IMR-90 (cell line): ENCODE results near the gene NOS1. TPM values are rescaled to one million over a fixed set of nuclear protein-coding genes. Genes with fewer than 3 reads are reported as not detected.

Source experiments
- ATAC-seq: fragments of 200-7000 bp; cut with Tn5 transposase; 2 replicates; pipeline ENCODE4 v1.9.1; 2020; ENCODE audit warnings: low read depth, mild to moderate bottlenecking, moderate library complexity
- BruUV-seq: library from RNA; stranded (reverse); fragments of 400-500 nt; replicated peaks from 2 replicates; lab custom pipeline; 2021; lab: Mats Ljungman, UMichigan
- CTCF ChIA-PET: fragments of 300-600 bp; formaldehyde crosslinking; extraction: SDS; loops from one replicate; lab custom pipeline; 2021; ENCODE audit warnings: antibody characterized with exemption; lab: Yijun Ruan, JAX
- POLR2A ChIA-PET: fragments of 300-600 bp; sonication (Branson Sonifier 250); formaldehyde crosslinking; loops from one replicate; lab custom pipeline; 2022; ENCODE audit warnings: antibody characterized with exemption; ENCODE audit not compliant: unreplicated experiment; lab: Charles Lee
- DNase-seq: peaks from one replicate; pipeline ENCODE4 v3.0.0; 2013
- H2AFZ ChIP-seq: replicated peaks from 2 replicates; pipeline ENCODE3; 2013; ENCODE audit warnings: low read length, mild to moderate bottlenecking; ENCODE audit not compliant: poor library complexity
- H2AK5ac ChIP-seq: 2 replicates; pipeline ENCODE4 v1.6.1; 2013; ENCODE audit warnings: low read depth, low read length, inconsistent platforms
- H2AK9ac ChIP-seq: replicated peaks from 2 replicates; pipeline ENCODE3; 2013; ENCODE audit warnings: mild to moderate bottlenecking, low read depth, low read length, moderate library complexity; ENCODE audit not compliant: poor library complexity
- H2BK120ac ChIP-seq: 2 replicates; pipeline ENCODE4 v1.6.1; 2013; ENCODE audit warnings: low read depth, low read length, inconsistent platforms
- H2BK15ac ChIP-seq: 3 replicates; pipeline ENCODE4 v1.6.1; 2013; ENCODE audit warnings: low read depth, low read length, inconsistent platforms
- H2BK20ac ChIP-seq: 2 replicates; pipeline ENCODE4 v1.6.1; 2013; ENCODE audit warnings: low read depth, mild to moderate bottlenecking, inconsistent platforms, low read length, moderate library complexity
- H2BK5ac ChIP-seq: 2 replicates; pipeline ENCODE4 v1.6.1; 2013; ENCODE audit warnings: mild to moderate bottlenecking, low read depth, low read length, inconsistent platforms; ENCODE audit not compliant: poor library complexity, severe bottlenecking
- H3K14ac ChIP-seq: replicated peaks from 2 replicates; pipeline ENCODE4 v1.6.1; 2013; ENCODE audit warnings: low read depth, low read length, inconsistent platforms
- H3K18ac ChIP-seq: 2 replicates; pipeline ENCODE4 v1.6.1; 2013; ENCODE audit warnings: low read depth, low read length, control low read depth
- H3K23ac ChIP-seq: 2 replicates; pipeline ENCODE4 v1.6.1; 2013; ENCODE audit warnings: low read depth, low read length, inconsistent platforms
- H3K27ac ChIP-seq: 2 replicates; pipeline ENCODE4 v1.5.1; 2013; ENCODE audit warnings: mild to moderate bottlenecking, control low read depth, low read length; ENCODE audit not compliant: insufficient read depth
- H3K27me3 ChIP-seq: 2 replicates; pipeline ENCODE4 v1.6.1; 2013; ENCODE audit warnings: low read length; ENCODE audit not compliant: control insufficient read depth, insufficient read depth
- H3K36me3 ChIP-seq: 2 replicates; pipeline ENCODE4 v1.6.1; 2013; ENCODE audit warnings: low read length, mixed read lengths; ENCODE audit not compliant: control insufficient read depth, insufficient read depth
- H3K4ac ChIP-seq: 2 replicates; pipeline ENCODE4 v1.6.1; 2013; ENCODE audit warnings: low read depth, low read length, inconsistent platforms
- H3K4me1 ChIP-seq: 2 replicates; pipeline ENCODE4 v1.6.1; 2013; ENCODE audit warnings: low read length, mixed read lengths; ENCODE audit not compliant: control insufficient read depth, insufficient read depth
- H3K4me2 ChIP-seq: 2 replicates; pipeline ENCODE4 v1.6.1; 2013; ENCODE audit warnings: low read depth, mild to moderate bottlenecking, control low read depth, low read length, moderate library complexity
- H3K4me3 ChIP-seq: 2 replicates; pipeline ENCODE4 v1.5.1; 2013; ENCODE audit warnings: low read depth, mild to moderate bottlenecking, control low read depth, low read length, moderate library complexity; ENCODE audit not compliant: insufficient read depth
- H3K56ac ChIP-seq: 2 replicates; pipeline ENCODE4 v1.6.1; 2013; ENCODE audit warnings: low read length, inconsistent platforms; ENCODE audit not compliant: insufficient read depth; ENCODE audit errors: extremely low read depth
- H3K79me1 ChIP-seq, 2 experiments: 2 replicates each; pipeline ENCODE4 v1.6.1; 2013; ENCODE audit warnings: low read length in 2 of 2, inconsistent platforms in 1 of 2, low read depth in 1 of 2
- H3K9ac ChIP-seq: 2 replicates; pipeline ENCODE4 v1.6.1; 2013; ENCODE audit warnings: low read depth, low read length, control low read depth
- H3K9me1 ChIP-seq: 2 replicates; pipeline ENCODE4 v1.6.1; 2013; ENCODE audit warnings: low read length, inconsistent platforms; ENCODE audit not compliant: insufficient read depth
- H3K9me3 ChIP-seq: 2 replicates; pipeline ENCODE4 v1.6.1; 2013; ENCODE audit warnings: low read length; ENCODE audit not compliant: control insufficient read depth, insufficient read depth
- H4K20me1 ChIP-seq: 2 replicates; pipeline ENCODE4 v1.6.1; 2013; ENCODE audit warnings: low read length, inconsistent platforms; ENCODE audit not compliant: insufficient read depth
- H4K5ac ChIP-seq: 2 replicates; pipeline ENCODE4 v1.6.1; 2013; ENCODE audit warnings: mild to moderate bottlenecking, low read depth, low read length, control low read depth
- H4K8ac ChIP-seq, 2 experiments: 2 replicates each; pipeline ENCODE4 v1.6.1; 2013; ENCODE audit warnings: low read depth in 2 of 2, low read length in 2 of 2, control low read depth in 1 of 2, inconsistent platforms in 1 of 2
- H4K91ac ChIP-seq: 2 replicates; pipeline ENCODE4 v1.6.1; 2013; ENCODE audit warnings: low read depth, low read length, inconsistent platforms; ENCODE audit not compliant: insufficient read depth
- BHLHE40 ChIP-seq: fragments of 150-350 bp; IDR thresholded peaks from 2 replicates; pipeline ENCODE4 v1.6.1; 2016; ENCODE audit warnings: mild to moderate bottlenecking, low read depth, low read length
- CEBPB ChIP-seq: IDR thresholded peaks from 2 replicates; pipeline ENCODE4 v1.6.1; 2012; ENCODE audit warnings: low read depth, low read length, improper control_type of control experiment
- CHD1 ChIP-seq: IDR thresholded peaks from 2 replicates; pipeline ENCODE4 v1.6.1; 2012; ENCODE audit warnings: low read depth, low read length, improper control_type of control experiment
- FOS ChIP-seq: fragments of 150-350 bp; IDR thresholded peaks from 2 replicates; pipeline ENCODE4 v1.6.1; 2016; ENCODE audit warnings: low read depth, low read length
- MAFK ChIP-seq: IDR thresholded peaks from 2 replicates; pipeline ENCODE4 v1.6.1; 2012; ENCODE audit warnings: low read depth, low read length, improper control_type of control experiment
- MAZ ChIP-seq: IDR thresholded peaks from 2 replicates; pipeline ENCODE4 v1.6.1; 2012; ENCODE audit warnings: low read depth, mild to moderate bottlenecking, low read length, improper control_type of control experiment, moderate library complexity, borderline replicate concordance
- MXI1 ChIP-seq: IDR thresholded peaks from 2 replicates; pipeline ENCODE4 v1.6.1; 2012; ENCODE audit warnings: low read depth, mild to moderate bottlenecking, low read length, moderate library complexity, borderline replicate concordance
- NFE2L2 ChIP-seq: fragments of 150-350 bp; IDR thresholded peaks from 2 replicates; pipeline ENCODE4 v1.6.1; 2016; ENCODE audit warnings: low read depth, mild to moderate bottlenecking, low read length
- POLR2A ChIP-seq: IDR thresholded peaks from 2 replicates; pipeline ENCODE4 v1.6.1; 2012; ENCODE audit warnings: mild to moderate bottlenecking, low read depth, low read length
- RAD21 ChIP-seq: IDR thresholded peaks from 2 replicates; pipeline ENCODE4 v1.6.1; 2012; ENCODE audit warnings: low read length, improper control_type of control experiment
- RCOR1 ChIP-seq: IDR thresholded peaks from 2 replicates; pipeline ENCODE4 v1.6.1; 2012; ENCODE audit warnings: mild to moderate bottlenecking, low read length, improper control_type of control experiment; ENCODE audit not compliant: insufficient replicate concordance
- RFX5 ChIP-seq: IDR thresholded peaks from 2 replicates; pipeline ENCODE4 v1.8.0; 2012; ENCODE audit warnings: low read depth, mild to moderate bottlenecking, low read length, moderate library complexity
- SMC3 ChIP-seq: fragments of 150-350 bp; IDR thresholded peaks from 2 replicates; pipeline ENCODE4 v1.6.1; 2016; ENCODE audit warnings: low read depth, mild to moderate bottlenecking, antibody characterized with exemption, low read length, moderate library complexity
- WGBS, 2 experiments: methylation state at CpG; one replicate each; pipeline versions ENCODE4 v1.1.5 to v1.1.7; 2013; ENCODE audit warnings: missing lambda C conversion rate in 2 of 2; ENCODE audit not compliant: insufficient read length in 1 of 2; ENCODE audit errors: extremely low coverage in 2 of 2; 5-methylcytosine and 5-hydroxymethylcytosine counted together
- dilution Hi-C: fragments of 300-500 bp; cut with HindIII; formaldehyde crosslinking; loops from one replicate; pipeline ENCODE4 v1.14.3; 2018; ENCODE audit warnings: low sequenced_read_pairs; ENCODE audit not compliant: unreplicated experiment
- in situ Hi-C: fragments of 300-500 bp; cut with MboI; formaldehyde crosslinking; loops from 3 replicates; pipeline ENCODE4 v1.14.3; 2019; ENCODE audit warnings: low sequenced_read_pairs, inconsistent platforms, mixed read lengths
- intact Hi-C: fragments of 100-400 bp; cut with micrococcal nuclease; formaldehyde crosslinking; loops from 2 replicates; pipeline ENCODE4 v1.10.0; 2022
- polyA plus RNA-seq, 3 experiments: library from polyadenylated mRNA; depleted of rRNA; stranded (reverse); fragments of >200 nt; gene quantifications; 2 replicates each; pipeline ENCODE4 v1.2.3, GENCODE V29; 2012; ENCODE audit warnings: low replicate concordance in 1 of 3
- total RNA-seq: library from RNA; depleted of rRNA; stranded (reverse); fragments of >200 nt; gene quantifications from 2 replicates; pipeline ENCODE4 v1.2.3, GENCODE V29; 2012
- TF ChIP-seq, protein P1 (sequence below): fragments of 150-350 bp; IDR thresholded peaks from 2 replicates; pipeline ENCODE4 v1.6.1; 2016; ENCODE audit warnings: low read depth, mild to moderate bottlenecking, low read length, moderate library complexity, borderline replicate concordance
- TF ChIP-seq, protein P2 (sequence below): fragments of 150-350 bp; IDR thresholded peaks from 2 replicates; pipeline ENCODE4 v1.6.1; 2017; ENCODE audit warnings: mild to moderate bottlenecking, antibody characterized with exemption, low read length, low read depth
- TF ChIP-seq, protein P3 (sequence below): conservative IDR thresholded peaks from 2 replicates; pipeline ENCODE4 v1.5.1; 2012; ENCODE audit warnings: mild to moderate bottlenecking, low read depth, low read length, improper control_type of control experiment

NOS1 gene
- total and polyA plus RNA-seq, 2 of the 4 experiments (the other 2 are of a cell fraction) = 0.09 TPM; not detected in 1

DNA sequence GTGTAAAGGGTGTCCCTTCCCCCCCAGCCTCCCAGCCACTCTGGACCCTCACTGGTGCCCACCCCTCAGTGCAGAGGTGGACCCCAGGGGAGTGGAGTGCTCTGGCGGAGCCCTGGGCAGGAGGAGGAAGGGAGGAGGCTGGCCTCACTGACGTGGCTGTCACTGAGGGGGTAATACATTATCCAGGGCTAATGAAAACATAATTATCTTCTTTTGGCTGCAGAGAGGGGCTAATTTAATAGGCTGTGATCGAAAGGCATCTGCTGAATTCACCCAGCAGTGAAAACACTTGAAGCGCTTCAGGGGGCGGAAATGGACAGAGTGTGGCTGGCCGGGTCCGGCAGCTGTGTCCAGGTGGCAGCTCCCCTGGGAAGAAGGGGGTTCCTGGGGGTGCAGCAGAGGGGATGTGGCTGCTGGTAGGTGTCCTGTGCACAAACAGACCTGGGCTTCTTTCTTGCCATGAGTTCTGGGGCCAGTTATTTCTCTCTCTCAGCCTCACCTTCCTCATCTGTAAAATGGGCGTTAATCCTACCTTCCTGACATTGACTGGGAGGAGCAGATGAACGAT, 3.7 kb upstream of the NOS1 start:
- Histone ChIP-seq H2AFZ (no peak overlapping the region), H3K9me1 (no peaks in the 10 kb centered on the region), H2BK15ac (no peak overlapping the region), H4K91ac (no peak overlapping the region), H3K4me3 (no peak overlapping the region), H4K20me1 (no peaks in the 10 kb centered on the region), H3K27me3 (no peaks in the 10 kb centered on the region), H3K4ac (no peak overlapping the region), H3K79me1 (no peaks in the 10 kb centered on the region), H3K36me3 (no peaks in the 10 kb centered on the region), H2BK120ac (no peak overlapping the region), H2AK5ac (no peak overlapping the region), H2BK5ac (no peak overlapping the region), H2AK9ac (no peak overlapping the region), H3K23ac (no peak overlapping the region), H3K14ac (no peak overlapping the region), H3K18ac (no peak overlapping the region), H3K9me3 (no peaks in the 10 kb centered on the region; the same call in 1 of the 2 replicates), H3K4me2 (no peak overlapping the region), H3K9ac (no peak overlapping the region), H3K56ac (no peak overlapping the region), H2BK20ac (no peak overlapping the region), H3K4me1 (no peaks in the 10 kb centered on the region), H3K27ac (no peak overlapping the region), H4K8ac (no peak overlapping the region), H4K5ac (no peak overlapping the region)
- in situ Hi-C loops = loop anchor here (10.0 kb wide), 1 partner anchor 470 kb away; no protein-coding TSS in a partner anchor
- DNase-seq (no peak), ATAC-seq (no peak)
- intact Hi-C loops = loop anchor here (5.0 kb wide), 1 partner anchor 487 kb away; no protein-coding TSS in a partner anchor
- ChIA-PET POLR2A (no interaction called here), CTCF (no interaction called here)
- dilution Hi-C loops = no loop called here
- no TSS peak for BruUV-seq
- no CpG with 5 or more reads among the region's 9 CpGs for WGBS, 2 experiments
- TF ChIP-seq RFX5 = no peak
- TF ChIP-seq, protein P1, sequence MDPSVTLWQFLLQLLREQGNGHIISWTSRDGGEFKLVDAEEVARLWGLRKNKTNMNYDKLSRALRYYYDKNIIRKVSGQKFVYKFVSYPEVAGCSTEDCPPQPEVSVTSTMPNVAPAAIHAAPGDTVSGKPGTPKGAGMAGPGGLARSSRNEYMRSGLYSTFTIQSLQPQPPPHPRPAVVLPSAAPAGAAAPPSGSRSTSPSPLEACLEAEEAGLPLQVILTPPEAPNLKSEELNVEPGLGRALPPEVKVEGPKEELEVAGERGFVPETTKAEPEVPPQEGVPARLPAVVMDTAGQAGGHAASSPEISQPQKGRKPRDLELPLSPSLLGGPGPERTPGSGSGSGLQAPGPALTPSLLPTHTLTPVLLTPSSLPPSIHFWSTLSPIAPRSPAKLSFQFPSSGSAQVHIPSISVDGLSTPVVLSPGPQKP = no peak
- TF ChIP-seq MXI1 = no peak
- no peak for TF ChIP-seq FOS
- no peak for TF ChIP-seq CEBPB
- TF ChIP-seq RAD21 = no peak
- TF ChIP-seq RCOR1 = no peak
- TF ChIP-seq MAZ = no peak
- no peak for TF ChIP-seq BHLHE40
- no peak for TF ChIP-seq POLR2A
- no peak for TF ChIP-seq SMC3
- TF ChIP-seq, protein P2, sequence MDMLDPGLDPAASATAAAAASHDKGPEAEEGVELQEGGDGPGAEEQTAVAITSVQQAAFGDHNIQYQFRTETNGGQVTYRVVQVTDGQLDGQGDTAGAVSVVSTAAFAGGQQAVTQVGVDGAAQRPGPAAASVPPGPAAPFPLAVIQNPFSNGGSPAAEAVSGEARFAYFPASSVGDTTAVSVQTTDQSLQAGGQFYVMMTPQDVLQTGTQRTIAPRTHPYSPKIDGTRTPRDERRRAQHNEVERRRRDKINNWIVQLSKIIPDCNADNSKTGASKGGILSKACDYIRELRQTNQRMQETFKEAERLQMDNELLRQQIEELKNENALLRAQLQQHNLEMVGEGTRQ = no peak
- TF ChIP-seq, protein P3, sequence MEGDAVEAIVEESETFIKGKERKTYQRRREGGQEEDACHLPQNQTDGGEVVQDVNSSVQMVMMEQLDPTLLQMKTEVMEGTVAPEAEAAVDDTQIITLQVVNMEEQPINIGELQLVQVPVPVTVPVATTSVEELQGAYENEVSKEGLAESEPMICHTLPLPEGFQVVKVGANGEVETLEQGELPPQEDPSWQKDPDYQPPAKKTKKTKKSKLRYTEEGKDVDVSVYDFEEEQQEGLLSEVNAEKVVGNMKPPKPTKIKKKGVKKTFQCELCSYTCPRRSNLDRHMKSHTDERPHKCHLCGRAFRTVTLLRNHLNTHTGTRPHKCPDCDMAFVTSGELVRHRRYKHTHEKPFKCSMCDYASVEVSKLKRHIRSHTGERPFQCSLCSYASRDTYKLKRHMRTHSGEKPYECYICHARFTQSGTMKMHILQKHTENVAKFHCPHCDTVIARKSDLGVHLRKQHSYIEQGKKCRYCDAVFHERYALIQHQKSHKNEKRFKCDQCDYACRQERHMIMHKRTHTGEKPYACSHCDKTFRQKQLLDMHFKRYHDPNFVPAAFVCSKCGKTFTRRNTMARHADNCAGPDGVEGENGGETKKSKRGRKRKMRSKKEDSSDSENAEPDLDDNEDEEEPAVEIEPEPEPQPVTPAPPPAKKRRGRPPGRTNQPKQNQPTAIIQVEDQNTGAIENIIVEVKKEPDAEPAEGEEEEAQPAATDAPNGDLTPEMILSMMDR = no peak
- no peak for TF ChIP-seq NFE2L2
- TF ChIP-seq MAFK = no peak
- TF ChIP-seq CHD1 = no peak
